Neural progenitor cell (in vitro differentiated cells): ENCODE measurements around the gene GALM.

Experiments used
- EZH2phosphoT487 ChIP-seq: fragments of 200-600 bp; sonication (generic); IDR thresholded peaks from 2 replicates; pipeline ENCODE4 v1.6.1; 2017; ENCODE audit warnings: antibody characterized with exemption
- TF ChIP-seq, protein P1 (sequence below): fragments of 200-600 bp; sonication (generic); IDR thresholded peaks from 2 replicates; pipeline ENCODE4 v1.5.1; 2017; ENCODE audit warnings: antibody characterized with exemption, mild to moderate bottlenecking

DNA sequence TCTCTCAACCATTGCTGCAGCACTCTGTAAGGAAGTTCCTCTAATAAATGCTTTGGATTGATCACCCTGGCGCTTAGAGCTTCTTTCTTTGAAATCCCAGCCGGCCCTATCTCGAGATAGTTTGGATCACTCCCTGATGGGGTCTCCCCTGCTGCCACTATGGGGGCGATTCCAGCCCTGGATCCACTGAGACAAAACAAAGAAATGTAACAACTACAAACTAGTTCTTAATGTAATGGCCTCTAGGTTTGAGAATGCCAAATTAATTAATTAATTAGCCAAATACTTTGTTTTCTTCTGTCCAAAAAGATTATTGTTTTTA lies 70.0 kb downstream of the GALM start:
- TF ChIP-seq, protein P1, sequence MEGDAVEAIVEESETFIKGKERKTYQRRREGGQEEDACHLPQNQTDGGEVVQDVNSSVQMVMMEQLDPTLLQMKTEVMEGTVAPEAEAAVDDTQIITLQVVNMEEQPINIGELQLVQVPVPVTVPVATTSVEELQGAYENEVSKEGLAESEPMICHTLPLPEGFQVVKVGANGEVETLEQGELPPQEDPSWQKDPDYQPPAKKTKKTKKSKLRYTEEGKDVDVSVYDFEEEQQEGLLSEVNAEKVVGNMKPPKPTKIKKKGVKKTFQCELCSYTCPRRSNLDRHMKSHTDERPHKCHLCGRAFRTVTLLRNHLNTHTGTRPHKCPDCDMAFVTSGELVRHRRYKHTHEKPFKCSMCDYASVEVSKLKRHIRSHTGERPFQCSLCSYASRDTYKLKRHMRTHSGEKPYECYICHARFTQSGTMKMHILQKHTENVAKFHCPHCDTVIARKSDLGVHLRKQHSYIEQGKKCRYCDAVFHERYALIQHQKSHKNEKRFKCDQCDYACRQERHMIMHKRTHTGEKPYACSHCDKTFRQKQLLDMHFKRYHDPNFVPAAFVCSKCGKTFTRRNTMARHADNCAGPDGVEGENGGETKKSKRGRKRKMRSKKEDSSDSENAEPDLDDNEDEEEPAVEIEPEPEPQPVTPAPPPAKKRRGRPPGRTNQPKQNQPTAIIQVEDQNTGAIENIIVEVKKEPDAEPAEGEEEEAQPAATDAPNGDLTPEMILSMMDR = no peak
- TF ChIP-seq EZH2phosphoT487 = no peak
